A549 (cell line): ENCODE results near the gene THADA. TPM values are rescaled to one million over a fixed set of nuclear protein-coding genes. Genes with fewer than 3 reads are reported as not detected.

ENCODE experiments used
- BHLHE40 ChIP-seq: IDR thresholded peaks from 2 replicates; pipeline ENCODE4 v1.6.1; 2012; ENCODE audit warnings: low read depth, low read length, inconsistent platforms
- CBX2 ChIP-seq: fragments of 200-600 bp; sonication (generic); IDR thresholded peaks from 2 replicates; pipeline ENCODE4 v1.6.1; 2016; ENCODE audit warnings: low read depth, mild to moderate bottlenecking, borderline replicate concordance
- CEBPB ChIP-seq, 2 experiments: fragments of >200 bp in 1 of 2; sonication (Bioruptor Twin) in 1 of 2; formaldehyde crosslinking in 1 of 2; IDR thresholded peaks; 2 replicates each; pipeline ENCODE4 v1.6.1; 2012 to 2016
- CHD4 ChIP-seq: fragments of 200-600 bp; sonication (generic); IDR thresholded peaks from 2 replicates; pipeline ENCODE4 v1.6.1; 2016; ENCODE audit warnings: antibody characterized with exemption, mild to moderate bottlenecking, borderline replicate concordance
- E2F6 ChIP-seq: IDR thresholded peaks from 2 replicates; pipeline ENCODE4 v1.6.1; 2012; ENCODE audit warnings: low read depth, borderline replicate concordance
- FOSB ChIP-seq: fragments of 250-450 bp; sonication (Bioruptor Pico); IDR thresholded peaks from 2 replicates; pipeline ENCODE4 v1.5.0; 2020; ENCODE audit warnings: mild to moderate bottlenecking, moderate library complexity
- FOSL2 ChIP-seq, 2 experiments: fragments of 450-650 bp in 1 of 2; fragments of >200 bp in 1 of 2; sonication (Bioruptor Twin) in 1 of 2; formaldehyde crosslinking; IDR thresholded peaks; 2 replicates each; pipeline versions ENCODE4 v1.5.0 to v1.6.1; 2016 to 2020; ENCODE audit warnings: mild to moderate bottlenecking in 1 of 2, moderate library complexity in 1 of 2
- FOXS1 ChIP-seq: fragments of 250-450 bp; sonication (Bioruptor Pico); IDR thresholded peaks from 2 replicates; pipeline ENCODE4 v1.5.0; 2020; ENCODE audit warnings: mild to moderate bottlenecking, moderate library complexity
- HEYL ChIP-seq: fragments of 250-450 bp; sonication (Bioruptor Pico); IDR thresholded peaks from 2 replicates; pipeline ENCODE4 v1.8.0; 2021; ENCODE audit warnings: mild to moderate bottlenecking, moderate library complexity
- HOXA7 ChIP-seq: fragments of 250-450 bp; sonication (Bioruptor Pico); IDR thresholded peaks from 2 replicates; pipeline ENCODE4 v1.5.0; 2020; ENCODE audit warnings: mild to moderate bottlenecking, moderate library complexity
- HOXB13 ChIP-seq: fragments of 250-450 bp; sonication (Bioruptor Pico); IDR thresholded peaks from 2 replicates; pipeline ENCODE4 v1.5.0; 2020; ENCODE audit warnings: low read depth, mild to moderate bottlenecking, moderate library complexity
- KDM5A ChIP-seq: fragments of 200-600 bp; sonication (generic); IDR thresholded peaks from 2 replicates; pipeline ENCODE4 v1.6.1; 2016; ENCODE audit warnings: antibody characterized with exemption, mild to moderate bottlenecking
- MAZ ChIP-seq: fragments of 150-350 bp; IDR thresholded peaks from 2 replicates; pipeline ENCODE4 v1.6.1; 2014; ENCODE audit warnings: antibody characterized with exemption, low read depth, low read length, borderline replicate concordance
- MYC ChIP-seq: IDR thresholded peaks from 2 replicates; pipeline ENCODE4 v1.6.1; 2012; ENCODE audit warnings: mild to moderate bottlenecking, inconsistent platforms, low read length, improper control_type of control experiment, borderline replicate concordance
- NR3C1 ChIP-seq: fragments of >200 bp; sonication (Bioruptor Twin); formaldehyde crosslinking; IDR thresholded peaks from 3 replicates; pipeline ENCODE4 v1.6.1; 2017
- PHF8 ChIP-seq: fragments of 200-600 bp; sonication (generic); IDR thresholded peaks from 2 replicates; pipeline ENCODE4 v1.6.1; 2016; ENCODE audit warnings: low read depth, mild to moderate bottlenecking, antibody characterized with exemption, moderate library complexity, borderline replicate concordance
- POLR2A ChIP-seq: IDR thresholded peaks from 2 replicates; pipeline ENCODE4 v1.6.1; 2012; ENCODE audit warnings: mild to moderate bottlenecking, low read length
- POLR2AphosphoS2 ChIP-seq: conservative IDR thresholded peaks from 2 replicates; pipeline ENCODE4 v1.6.1; 2012; ENCODE audit warnings: low read length, improper control_type of control experiment, inconsistent platforms
- RAD21 ChIP-seq, 2 experiments: fragments of >200 bp in 1 of 2; sonication (Bioruptor Twin) in 1 of 2; formaldehyde crosslinking in 1 of 2; IDR thresholded peaks in 1 of 2; conservative IDR thresholded peaks in 1 of 2; 2 replicates in 1 of 2; 3 replicates in 1 of 2; pipeline ENCODE4 v1.6.1; 2012 to 2018; ENCODE audit warnings: inconsistent platforms in 1 of 2
- RARB ChIP-seq: fragments of 250-450 bp; sonication (Bioruptor Pico); IDR thresholded peaks from 2 replicates; pipeline ENCODE4 v1.8.0; 2021; ENCODE audit warnings: mild to moderate bottlenecking, moderate library complexity
- RFX5 ChIP-seq: fragments of 450-650 bp; IDR thresholded peaks from 2 replicates; pipeline ENCODE4 v1.7.1; 2014; ENCODE audit warnings: antibody characterized with exemption, mild to moderate bottlenecking, moderate library complexity
- RNF2 ChIP-seq: fragments of 200-600 bp; sonication (generic); IDR thresholded peaks from 2 replicates; pipeline ENCODE4 v1.6.1; 2016; ENCODE audit warnings: low read depth, mild to moderate bottlenecking, antibody characterized with exemption, moderate library complexity, borderline replicate concordance
- SMC3 ChIP-seq: fragments of >200 bp; sonication (Bioruptor Twin); formaldehyde crosslinking; IDR thresholded peaks from 3 replicates; pipeline ENCODE4 v1.6.1; 2018; ENCODE audit warnings: inconsistent platforms
- SREBF2 ChIP-seq: fragments of 450-650 bp; IDR thresholded peaks from 2 replicates; pipeline ENCODE4 v1.6.1; 2014; ENCODE audit warnings: mild to moderate bottlenecking, moderate library complexity
- TFCP2L1 ChIP-seq: fragments of 250-450 bp; sonication (Bioruptor Pico); IDR thresholded peaks from 2 replicates; pipeline ENCODE4 v1.5.0; 2021; ENCODE audit warnings: mild to moderate bottlenecking
- TP53 ChIP-seq: fragments of 250-450 bp; sonication (Bioruptor Pico); IDR thresholded peaks from 2 replicates; pipeline ENCODE4 v1.5.0; 2021; ENCODE audit warnings: mild to moderate bottlenecking, moderate library complexity
- ZC3H11A ChIP-seq: fragments of 450-650 bp; IDR thresholded peaks from 2 replicates; pipeline ENCODE4 v1.6.1; 2014; ENCODE audit warnings: antibody characterized with exemption, mild to moderate bottlenecking
- ZFP36 ChIP-seq: fragments of 450-650 bp; IDR thresholded peaks from 2 replicates; pipeline ENCODE4 v1.6.1; 2014; ENCODE audit warnings: borderline replicate concordance; ENCODE audit not compliant: partially characterized antibody
- ZSCAN20 ChIP-seq: fragments of 250-450 bp; sonication (Bioruptor Pico); IDR thresholded peaks from 2 replicates; pipeline ENCODE4 v1.8.0; 2022; ENCODE audit warnings: mild to moderate bottlenecking, moderate library complexity
- polyA plus RNA-seq, 4 experiments: library from polyadenylated mRNA; depleted of rRNA in 3 of 4; stranded (reverse); fragments of >200 nt; fragmentation: RNase III in 1 of 4; extraction: RNeasy Plus Mini Kit Qiagen cat#74134 plus additional on column Dnase treatment in 1 of 4; gene quantifications; 2 replicates in 3 of 4; 3 replicates in 1 of 4; pipeline ENCODE4 v1.2.3, GENCODE V29; 2011 to 2017
- TF ChIP-seq, protein P1 (sequence below): fragments of >200 bp; sonication (Bioruptor Twin); formaldehyde crosslinking; IDR thresholded peaks from 3 replicates; pipeline ENCODE4 v1.5.1; 2016
- TF ChIP-seq, protein P2 (sequence below): fragments of 250-450 bp; sonication (Bioruptor Pico); IDR thresholded peaks from 2 replicates; pipeline ENCODE4 v1.5.0; 2020; ENCODE audit warnings: low read depth, mild to moderate bottlenecking, moderate library complexity
- TF ChIP-seq, protein P3 (sequence below): IDR thresholded peaks from 2 replicates; pipeline ENCODE4 v1.6.1; 2012
- TF ChIP-seq, protein P4 (sequence below): IDR thresholded peaks from 2 replicates; pipeline ENCODE4 v1.6.1; 2012
- TF ChIP-seq, protein P5 (sequence below): fragments of 150-350 bp; IDR thresholded peaks from 2 replicates; pipeline ENCODE4 v1.6.1; 2014; ENCODE audit warnings: low read depth, mild to moderate bottlenecking, low read length

THADA gene
- polyA plus RNA-seq, 2 of the 4 experiments (the other 2 are of a cell fraction) = 21.8 to 37.9 TPM

DNA sequence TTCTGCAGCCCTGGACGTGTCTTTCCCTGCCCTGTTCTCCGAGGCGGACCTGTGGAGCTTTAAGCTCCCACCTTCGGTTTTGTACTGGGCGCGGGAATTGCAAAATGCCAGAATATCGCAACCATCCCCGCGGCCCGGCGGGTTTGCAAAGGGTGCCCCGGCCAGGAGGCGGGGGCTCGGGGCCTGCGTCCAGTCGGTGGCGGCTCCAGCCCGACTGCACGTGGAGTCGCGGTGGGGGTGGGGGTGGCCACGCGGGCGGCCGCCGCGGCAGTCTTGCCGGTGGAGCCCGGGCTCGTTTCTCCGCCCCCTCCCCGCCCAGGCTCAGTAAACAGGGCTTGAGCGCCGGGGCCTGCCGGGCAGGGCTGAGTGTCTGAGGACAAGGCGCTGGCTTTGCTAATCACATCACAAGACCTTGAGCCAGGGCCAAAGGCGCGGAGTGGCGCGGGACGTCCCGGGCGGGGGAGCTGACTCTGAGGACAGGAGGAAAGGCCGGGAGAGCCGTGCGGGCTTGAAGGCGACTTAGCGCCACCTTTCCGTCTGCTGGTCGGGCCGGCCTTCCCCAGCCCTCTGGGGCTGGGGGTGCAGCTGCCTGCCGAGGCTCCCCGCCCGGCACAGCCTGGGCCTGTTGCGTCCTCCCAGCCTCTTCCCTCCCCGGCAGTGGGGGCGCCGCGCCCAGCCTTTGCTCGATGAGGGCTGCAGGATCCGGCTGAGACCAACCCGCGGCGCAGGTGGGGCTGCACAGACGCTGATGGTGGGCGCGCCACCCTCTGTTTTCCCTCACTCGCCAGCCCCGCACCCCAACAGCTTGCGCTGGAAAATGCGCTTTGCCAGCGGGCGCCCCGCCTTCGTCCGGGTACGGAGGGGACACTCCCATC lies 368.6 kb downstream of the THADA start (continued):
- TF ChIP-seq, protein P1, sequence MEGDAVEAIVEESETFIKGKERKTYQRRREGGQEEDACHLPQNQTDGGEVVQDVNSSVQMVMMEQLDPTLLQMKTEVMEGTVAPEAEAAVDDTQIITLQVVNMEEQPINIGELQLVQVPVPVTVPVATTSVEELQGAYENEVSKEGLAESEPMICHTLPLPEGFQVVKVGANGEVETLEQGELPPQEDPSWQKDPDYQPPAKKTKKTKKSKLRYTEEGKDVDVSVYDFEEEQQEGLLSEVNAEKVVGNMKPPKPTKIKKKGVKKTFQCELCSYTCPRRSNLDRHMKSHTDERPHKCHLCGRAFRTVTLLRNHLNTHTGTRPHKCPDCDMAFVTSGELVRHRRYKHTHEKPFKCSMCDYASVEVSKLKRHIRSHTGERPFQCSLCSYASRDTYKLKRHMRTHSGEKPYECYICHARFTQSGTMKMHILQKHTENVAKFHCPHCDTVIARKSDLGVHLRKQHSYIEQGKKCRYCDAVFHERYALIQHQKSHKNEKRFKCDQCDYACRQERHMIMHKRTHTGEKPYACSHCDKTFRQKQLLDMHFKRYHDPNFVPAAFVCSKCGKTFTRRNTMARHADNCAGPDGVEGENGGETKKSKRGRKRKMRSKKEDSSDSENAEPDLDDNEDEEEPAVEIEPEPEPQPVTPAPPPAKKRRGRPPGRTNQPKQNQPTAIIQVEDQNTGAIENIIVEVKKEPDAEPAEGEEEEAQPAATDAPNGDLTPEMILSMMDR = peak; percentile 39
- TF ChIP-seq CEBPB (IDR thresholded peaks at IDR 0.05) (peak; percentile 65 to 69; a peak in 3 of 4 replicates), RNF2 (peak; percentile 83), RARB (CRISPR knock-in tag) (no peak), ZC3H11A (no peak), HOXA7 (CRISPR knock-in tag) (no peak), HOXB13 (CRISPR knock-in tag) (no peak), PHF8 (peak; percentile 91), CHD4 (no peak), NR3C1 (no peak), SREBF2 (no peak), KDM5A (no peak), FOSL2 (IDR thresholded peaks at IDR 0.05) (no peak), FOSL2 (CRISPR knock-in tag; IDR thresholded peaks at IDR 0.05) (peak; percentile 26), RAD21 (conservative IDR thresholded peaks at IDR 0.05 in 1 of 2, IDR thresholded peaks at IDR 0.05 in 1 of 2) (peak; percentile 48 to 67; a peak in 4 of 5 replicates), POLR2AphosphoS2 (no peak), E2F6 (peak; percentile 81), HEYL (CRISPR knock-in tag) (no peak), POLR2A (peak; percentile 56), BHLHE40 (no peak), FOXS1 (CRISPR knock-in tag) (no peak), TFCP2L1 (peak; percentile 65), ZFP36 (no peak), RFX5 (no peak), SMC3 (peak; percentile 73; the same call in 2 of the 3 replicates), CBX2 (no peak), FOSB (CRISPR knock-in tag) (0 out of 2 replicates have a peak, but pooled peaks have one; percentile 14), MAZ (no peak), ZSCAN20 (CRISPR knock-in tag) (no peak), TP53 (peak; percentile 82), MYC (peak; percentile 99)
- TF ChIP-seq, protein P2, sequence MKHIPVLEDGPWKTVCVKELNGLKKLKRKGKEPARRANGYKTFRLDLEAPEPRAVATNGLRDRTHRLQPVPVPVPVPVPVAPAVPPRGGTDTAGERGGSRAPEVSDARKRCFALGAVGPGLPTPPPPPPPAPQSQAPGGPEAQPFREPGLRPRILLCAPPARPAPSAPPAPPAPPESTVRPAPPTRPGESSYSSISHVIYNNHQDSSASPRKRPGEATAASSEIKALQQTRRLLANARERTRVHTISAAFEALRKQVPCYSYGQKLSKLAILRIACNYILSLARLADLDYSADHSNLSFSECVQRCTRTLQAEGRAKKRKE (CRISPR knock-in tag) = no peak
- TF ChIP-seq, protein P3, sequence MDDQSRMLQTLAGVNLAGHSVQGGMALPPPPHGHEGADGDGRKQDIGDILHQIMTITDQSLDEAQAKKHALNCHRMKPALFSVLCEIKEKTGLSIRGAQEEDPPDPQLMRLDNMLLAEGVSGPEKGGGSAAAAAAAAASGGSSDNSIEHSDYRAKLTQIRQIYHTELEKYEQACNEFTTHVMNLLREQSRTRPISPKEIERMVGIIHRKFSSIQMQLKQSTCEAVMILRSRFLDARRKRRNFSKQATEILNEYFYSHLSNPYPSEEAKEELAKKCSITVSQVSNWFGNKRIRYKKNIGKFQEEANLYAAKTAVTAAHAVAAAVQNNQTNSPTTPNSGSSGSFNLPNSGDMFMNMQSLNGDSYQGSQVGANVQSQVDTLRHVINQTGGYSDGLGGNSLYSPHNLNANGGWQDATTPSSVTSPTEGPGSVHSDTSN = peak; percentile 3; the same call in 1 of the 2 replicates
- TF ChIP-seq, protein P4, sequence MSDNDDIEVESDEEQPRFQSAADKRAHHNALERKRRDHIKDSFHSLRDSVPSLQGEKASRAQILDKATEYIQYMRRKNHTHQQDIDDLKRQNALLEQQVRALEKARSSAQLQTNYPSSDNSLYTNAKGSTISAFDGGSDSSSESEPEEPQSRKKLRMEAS = peak; percentile 99
- TF ChIP-seq, protein P5, sequence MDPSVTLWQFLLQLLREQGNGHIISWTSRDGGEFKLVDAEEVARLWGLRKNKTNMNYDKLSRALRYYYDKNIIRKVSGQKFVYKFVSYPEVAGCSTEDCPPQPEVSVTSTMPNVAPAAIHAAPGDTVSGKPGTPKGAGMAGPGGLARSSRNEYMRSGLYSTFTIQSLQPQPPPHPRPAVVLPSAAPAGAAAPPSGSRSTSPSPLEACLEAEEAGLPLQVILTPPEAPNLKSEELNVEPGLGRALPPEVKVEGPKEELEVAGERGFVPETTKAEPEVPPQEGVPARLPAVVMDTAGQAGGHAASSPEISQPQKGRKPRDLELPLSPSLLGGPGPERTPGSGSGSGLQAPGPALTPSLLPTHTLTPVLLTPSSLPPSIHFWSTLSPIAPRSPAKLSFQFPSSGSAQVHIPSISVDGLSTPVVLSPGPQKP = no peak
- TF ChIP-seq, all 56 proteins: peak for 19
